CD4-positive, alpha-beta T cell treated with Interleukin-2 at 100 ng/mL for 4 hours (primary cell): Measurements from ENCODE around the gene GXYLT2.

Experiments
- DNase-seq: peaks from one replicate; pipeline ENCODE4 v3.0.0-alpha.2; 2020; ENCODE audit warnings: low spot score

GXYLT2 gene

GRCh38 chr3:72887705-72888545, at the start of gene GXYLT2:
Gene GXYLT2 (plus strand): TSS chr3:72888046. CDS start chr3:72888234, 188 bp downstream.
- DNase-seq: no peak

GRCh38 chr3:72839057-72839456, 48.8 kb upstream of the GXYLT2 start:
- no peak for DNase-seq

GRCh38 chr3:72844436-72844993, 43.3 kb upstream of the GXYLT2 start:
- DNase-seq: no peak

- DNase-seq: no peak
Measured at GRCh38 chr3:72846166-72846565, 41.7 kb upstream of the GXYLT2 start.

GRCh38 chr3:72847282-72847681, 40.6 kb upstream of the GXYLT2 start:
- DNase-seq: no peak

- DNase-seq: peak; percentile 94
Measured at GRCh38 chr3:72847751-72848702, 39.8 kb upstream of the GXYLT2 start, which contains the start of gene SHQ1. Gene SHQ1 (minus strand): TSS chr3:72848445. CDS start chr3:72848340, 105 bp downstream.

- DNase-seq: peak; percentile 32
Measured at GRCh38 chr3:72848703-72849081, 39.2 kb upstream of the GXYLT2 start.

- DNase-seq: no peak
Measured at GRCh38 chr3:72855001-72855400, 32.8 kb upstream of the GXYLT2 start.

GRCh38 chr3:72860053-72860452, 27.8 kb upstream of the GXYLT2 start:
- DNase-seq: no peak

GRCh38 chr3:72860846-72861245, 27.0 kb upstream of the GXYLT2 start:
- DNase-seq: no peak

GRCh38 chr3:72862314-72863090, 25.3 kb upstream of the GXYLT2 start:
- no peak for DNase-seq

- no peak for DNase-seq
Measured at GRCh38 chr3:72872183-72872582, 15.7 kb upstream of the GXYLT2 start.

- DNase-seq: no peak
Measured at GRCh38 chr3:72887343-72887704, 522 bp upstream of the GXYLT2 start.

- DNase-seq: no peak
Measured at GRCh38 chr3:72888546-72889309, 882 bp downstream of the GXYLT2 start.

- DNase-seq: no peak
Measured at GRCh38 chr3:72889310-72890165, 1.7 kb downstream of the GXYLT2 start.

- no peak for DNase-seq
Measured at GRCh38 chr3:72890166-72890925, 2.5 kb downstream of the GXYLT2 start.

- no peak for DNase-seq
Measured at GRCh38 chr3:72891053-72891855, 3.4 kb downstream of the GXYLT2 start.

GRCh38 chr3:72892081-72892775, 4.4 kb downstream of the GXYLT2 start:
- no peak for DNase-seq
